ENCODE results near the gene CKB.

CKB gene

GRCh38 chr14:103472939-103473338 lies 49.7 kb downstream of the CKB start:
- H3K27ac ChIP-seq (ENCODE audit: low read depth, low read length) = no peak overlapping the region
- H2AFZ ChIP-seq (ENCODE audit: low read length, unreplicated experiment) = no peak overlapping the region
- peaks cover 36% of the 10 kb centered on the region for H3K36me3 ChIP-seq (ENCODE audit: insufficient read depth, low read length)
- peaks cover 2% of the 10 kb centered on the region for H3K79me2 ChIP-seq (ENCODE audit: control insufficient read depth, insufficient read depth, low read length, unreplicated experiment)
- H3K4me3 ChIP-seq (ENCODE audit: low read depth, low read length) = no peak overlapping the region
- H3K4me1 ChIP-seq (ENCODE audit: control insufficient read depth, insufficient read depth, low read length, unreplicated experiment) = no peaks in the 10 kb centered on the region
- H3K27me3 ChIP-seq (ENCODE audit: insufficient read depth, low read length) = no peaks in the 10 kb centered on the region
